Measurements from ENCODE around the gene HMGXB4. TPM values are rescaled to one million over a fixed set of nuclear protein-coding genes. Genes with fewer than 3 reads are reported as not detected.

The HMGXB4 gene
- polyA plus RNA-seq, 1 donor (not counting 4 experiments of a cell fraction or from before 2014, with no cell fraction given) = 22.6 TPM

DNA sequence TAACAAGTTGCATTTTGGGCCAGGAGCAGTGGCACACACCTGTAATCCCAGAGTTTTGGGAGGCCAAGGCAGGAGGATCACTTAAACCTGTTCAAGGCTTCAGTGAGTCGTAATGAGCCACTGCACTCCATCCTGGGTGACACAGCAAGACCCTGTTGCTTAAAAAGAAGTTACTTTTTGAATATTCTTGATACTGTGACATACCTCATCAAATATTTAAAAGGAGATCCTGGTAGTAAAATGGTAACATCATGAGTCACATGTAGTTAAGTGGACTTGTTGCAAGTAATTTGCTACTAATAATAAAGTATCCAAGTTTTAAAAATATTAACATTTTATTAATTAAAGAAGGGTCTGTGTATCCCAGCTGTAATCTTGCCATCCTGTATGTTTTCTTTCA is 18.3 kb downstream of the HMGXB4 start:
- dilution Hi-C loops (cut with MboI; ENCODE audit: extremely low pct_ligation_motif_present, low sequenced_read_pairs) = no loop called here
- peaks cover 44% of the 10 kb centered on the region for H3K79me2 ChIP-seq (ENCODE audit: control insufficient read depth, insufficient read depth, low read length)

DNA sequence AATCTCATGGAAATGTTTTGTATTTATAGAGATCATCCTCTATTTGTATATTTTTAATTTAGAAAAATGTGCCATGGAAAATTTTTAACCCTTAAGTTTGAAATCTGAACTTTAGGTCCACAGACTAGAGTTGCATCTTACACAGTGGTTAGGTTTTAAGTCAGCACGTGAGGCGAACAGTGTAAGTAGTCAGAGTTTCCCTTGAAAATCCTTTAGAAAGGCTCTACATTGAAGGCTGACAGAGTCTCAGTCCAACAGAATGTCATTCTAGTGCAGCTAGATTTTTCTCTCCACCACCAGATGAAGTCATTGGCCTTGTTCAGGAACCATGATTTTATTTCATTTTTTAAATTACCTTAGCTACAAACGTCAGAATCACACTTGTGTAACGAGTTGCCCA is 18.7 kb downstream of the HMGXB4 start:
- peaks cover 46% of the 10 kb centered on the region for H3K79me2 ChIP-seq (ENCODE audit: control insufficient read depth, insufficient read depth, low read length)
- DNase-seq (ENCODE audit: low read depth, low spot score) = no peak
- H3K4me1 ChIP-seq (ENCODE audit: control insufficient read depth, extremely low read depth, insufficient read depth, low read length) = peaks cover 15% of the 10 kb centered on the region

More for the DNA sequence above, 18.3 kb downstream of the HMGXB4 start:
- peaks cover 3 to 8% of the 10 kb centered on the region in 2 experiments for H3K36me3 ChIP-seq (ENCODE audit: control insufficient read depth in 2 of 2, extremely low read depth in 1 of 2, insufficient read depth in 2 of 2, low read length in 2 of 2)
- no peak overlapping the region for H3K4me3 ChIP-seq (ENCODE audit: control insufficient read depth in 2 of 3, extremely low read depth in 1 of 3, insufficient read depth in 2 of 3, low read depth in 1 of 3, low read length in 3 of 3)
- no peak overlapping the region for H3K4me2 ChIP-seq (ENCODE audit: control insufficient read depth, extremely low read depth, insufficient read depth, low read depth, low read length)
- H3K4me1 ChIP-seq (ENCODE audit: control insufficient read depth, extremely low read depth, insufficient read depth, low read length) = peaks cover 15% of the 10 kb centered on the region
- H3K27ac ChIP-seq (ENCODE audit: control insufficient read depth, insufficient read depth, low read length) = no peak overlapping the region
- no peaks in the 10 kb centered on the region for H3K27me3 ChIP-seq (ENCODE audit: control insufficient read depth, extremely low read depth, insufficient read depth, low read length)
- DNase-seq (ENCODE audit: low read depth, low spot score) (no peak), FAIRE-seq (no peak)
- H3K9me1 ChIP-seq (ENCODE audit: control insufficient read depth, extremely low read depth, insufficient read depth, low read length) = no peaks in the 10 kb centered on the region
- no peak overlapping the region for H2AFZ ChIP-seq (ENCODE audit: control insufficient read depth, low read length)
- TF ChIP-seq, protein P1, sequence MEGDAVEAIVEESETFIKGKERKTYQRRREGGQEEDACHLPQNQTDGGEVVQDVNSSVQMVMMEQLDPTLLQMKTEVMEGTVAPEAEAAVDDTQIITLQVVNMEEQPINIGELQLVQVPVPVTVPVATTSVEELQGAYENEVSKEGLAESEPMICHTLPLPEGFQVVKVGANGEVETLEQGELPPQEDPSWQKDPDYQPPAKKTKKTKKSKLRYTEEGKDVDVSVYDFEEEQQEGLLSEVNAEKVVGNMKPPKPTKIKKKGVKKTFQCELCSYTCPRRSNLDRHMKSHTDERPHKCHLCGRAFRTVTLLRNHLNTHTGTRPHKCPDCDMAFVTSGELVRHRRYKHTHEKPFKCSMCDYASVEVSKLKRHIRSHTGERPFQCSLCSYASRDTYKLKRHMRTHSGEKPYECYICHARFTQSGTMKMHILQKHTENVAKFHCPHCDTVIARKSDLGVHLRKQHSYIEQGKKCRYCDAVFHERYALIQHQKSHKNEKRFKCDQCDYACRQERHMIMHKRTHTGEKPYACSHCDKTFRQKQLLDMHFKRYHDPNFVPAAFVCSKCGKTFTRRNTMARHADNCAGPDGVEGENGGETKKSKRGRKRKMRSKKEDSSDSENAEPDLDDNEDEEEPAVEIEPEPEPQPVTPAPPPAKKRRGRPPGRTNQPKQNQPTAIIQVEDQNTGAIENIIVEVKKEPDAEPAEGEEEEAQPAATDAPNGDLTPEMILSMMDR (optimal IDR thresholded peaks at IDR 0.05 in 1 of 3, IDR thresholded peaks at IDR 0.05 in 1 of 3, conservative IDR thresholded peaks at IDR 0.05 in 1 of 3; ENCODE audit: extremely low read depth in 1 of 3, insufficient read depth in 2 of 3, low read length in 3 of 3) = no peak
- TF ChIP-seq EZH2 (IDR thresholded peaks at IDR 0.05; ENCODE audit: low read length) = no peak
- no peak overlapping the region for H3K9ac ChIP-seq (ENCODE audit: control insufficient read depth, extremely low read depth, insufficient read depth, low read length)
- H4K20me1 ChIP-seq (ENCODE audit: control insufficient read depth, extremely low read depth, insufficient read depth, low read length) = no peaks in the 10 kb centered on the region
- no peaks in the 10 kb centered on the region for H3K9me3 ChIP-seq (ENCODE audit: control insufficient read depth, low read depth, low read length)

More for the DNA sequence above, 18.7 kb downstream of the HMGXB4 start:
- dilution Hi-C loops (cut with MboI; ENCODE audit: extremely low pct_ligation_motif_present, low sequenced_read_pairs) = no loop called here
- no peaks in the 10 kb centered on the region for H3K9me3 ChIP-seq (ENCODE audit: control insufficient read depth, low read depth, low read length)
- peaks cover 4 to 8% of the 10 kb centered on the region in 2 experiments for H3K36me3 ChIP-seq (ENCODE audit: control insufficient read depth in 2 of 2, extremely low read depth in 1 of 2, insufficient read depth in 2 of 2, low read length in 2 of 2)
- TF ChIP-seq EZH2 (IDR thresholded peaks at IDR 0.05; ENCODE audit: low read length) = no peak
- TF ChIP-seq, protein P1 (optimal IDR thresholded peaks at IDR 0.05 in 1 of 3, IDR thresholded peaks at IDR 0.05 in 1 of 3, conservative IDR thresholded peaks at IDR 0.05 in 1 of 3; ENCODE audit: extremely low read depth in 1 of 3, insufficient read depth in 2 of 3, low read length in 3 of 3) = no peak
- no peak overlapping the region for H3K27ac ChIP-seq (ENCODE audit: control insufficient read depth, insufficient read depth, low read length)
- no peaks in the 10 kb centered on the region for H3K9me1 ChIP-seq (ENCODE audit: control insufficient read depth, extremely low read depth, insufficient read depth, low read length)
- H3K27me3 ChIP-seq (ENCODE audit: control insufficient read depth, extremely low read depth, insufficient read depth, low read length) = no peaks in the 10 kb centered on the region
- H3K4me2 ChIP-seq (ENCODE audit: control insufficient read depth, extremely low read depth, insufficient read depth, low read depth, low read length) = no peak overlapping the region
- H2AFZ ChIP-seq (ENCODE audit: control insufficient read depth, low read length) = no peak overlapping the region
- H3K4me3 ChIP-seq (ENCODE audit: control insufficient read depth in 2 of 3, extremely low read depth in 1 of 3, insufficient read depth in 2 of 3, low read depth in 1 of 3, low read length in 3 of 3) = no peak overlapping the region
- no peak for FAIRE-seq
- H3K9ac ChIP-seq (ENCODE audit: control insufficient read depth, extremely low read depth, insufficient read depth, low read length) = no peak overlapping the region
- no peaks in the 10 kb centered on the region for H4K20me1 ChIP-seq (ENCODE audit: control insufficient read depth, extremely low read depth, insufficient read depth, low read length)
